ENCODE data around the gene NCS1. TPM values are rescaled to one million over a fixed set of nuclear protein-coding genes. Genes with fewer than 3 reads are reported as not detected.

NCS1 gene
- total RNA-seq, 1 donor, result 42.7 TPM

GRCh38 chr9:130194378-130194932, 22.3 kb downstream of the NCS1 start:
- no peak overlapping the region for H3K4me3 ChIP-seq (ENCODE audit: low read depth, low read length)
- TF ChIP-seq, protein P1, sequence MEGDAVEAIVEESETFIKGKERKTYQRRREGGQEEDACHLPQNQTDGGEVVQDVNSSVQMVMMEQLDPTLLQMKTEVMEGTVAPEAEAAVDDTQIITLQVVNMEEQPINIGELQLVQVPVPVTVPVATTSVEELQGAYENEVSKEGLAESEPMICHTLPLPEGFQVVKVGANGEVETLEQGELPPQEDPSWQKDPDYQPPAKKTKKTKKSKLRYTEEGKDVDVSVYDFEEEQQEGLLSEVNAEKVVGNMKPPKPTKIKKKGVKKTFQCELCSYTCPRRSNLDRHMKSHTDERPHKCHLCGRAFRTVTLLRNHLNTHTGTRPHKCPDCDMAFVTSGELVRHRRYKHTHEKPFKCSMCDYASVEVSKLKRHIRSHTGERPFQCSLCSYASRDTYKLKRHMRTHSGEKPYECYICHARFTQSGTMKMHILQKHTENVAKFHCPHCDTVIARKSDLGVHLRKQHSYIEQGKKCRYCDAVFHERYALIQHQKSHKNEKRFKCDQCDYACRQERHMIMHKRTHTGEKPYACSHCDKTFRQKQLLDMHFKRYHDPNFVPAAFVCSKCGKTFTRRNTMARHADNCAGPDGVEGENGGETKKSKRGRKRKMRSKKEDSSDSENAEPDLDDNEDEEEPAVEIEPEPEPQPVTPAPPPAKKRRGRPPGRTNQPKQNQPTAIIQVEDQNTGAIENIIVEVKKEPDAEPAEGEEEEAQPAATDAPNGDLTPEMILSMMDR (IDR thresholded peaks at IDR 0.05; ENCODE audit: insufficient read depth, low read depth, low read length), result no peak
- DNase-seq (ENCODE audit: low read depth), result no peak

DNA sequence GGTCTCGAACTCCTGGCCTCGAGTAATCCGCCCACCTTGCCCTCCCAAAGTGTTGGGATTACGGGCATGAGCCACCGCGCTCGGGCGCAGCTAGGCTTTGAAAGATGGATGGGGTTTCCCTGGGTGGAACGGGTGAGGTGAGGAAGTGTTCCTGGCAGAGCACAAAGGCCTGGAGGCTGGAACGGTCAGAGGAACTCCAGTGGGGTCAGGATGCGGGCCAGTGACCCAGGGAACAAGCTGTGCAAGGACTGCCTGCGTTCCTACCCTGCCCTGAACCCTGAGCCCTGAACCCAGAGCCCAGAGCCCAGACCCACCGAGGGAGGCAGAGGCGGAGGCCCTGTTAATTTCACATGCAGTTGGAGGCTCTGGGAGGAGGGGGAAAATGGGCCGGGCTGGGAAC, 23.4 kb downstream of the NCS1 start:
- H3K4me3 ChIP-seq (ENCODE audit: low read depth, low read length), result no peak overlapping the region
- no peak for DNase-seq (ENCODE audit: low read depth)
- TF ChIP-seq, protein P1 (IDR thresholded peaks at IDR 0.05; ENCODE audit: insufficient read depth, low read depth, low read length), result no peak

- DNase-seq (ENCODE audit: low read depth), result peak; percentile 16
- no peak overlapping the region for H3K4me3 ChIP-seq (ENCODE audit: low read depth, low read length)
- TF ChIP-seq, protein P1 (IDR thresholded peaks at IDR 0.05; ENCODE audit: insufficient read depth, low read depth, low read length), result no peak
Observed at GRCh38 chr9:130196643-130197042, 24.4 kb downstream of the NCS1 start.

- no peak overlapping the region for H3K4me3 ChIP-seq (ENCODE audit: low read depth, low read length)
- DNase-seq (ENCODE audit: low read depth), result no peak
- TF ChIP-seq, protein P1 (IDR thresholded peaks at IDR 0.05; ENCODE audit: insufficient read depth, low read depth, low read length), result no peak
Observed at GRCh38 chr9:130197386-130197785, 25.2 kb downstream of the NCS1 start.

GRCh38 chr9:130197888-130198287, 25.7 kb downstream of the NCS1 start:
- H3K4me3 ChIP-seq (ENCODE audit: low read depth, low read length), result no peak overlapping the region
- TF ChIP-seq, protein P1 (IDR thresholded peaks at IDR 0.05; ENCODE audit: insufficient read depth, low read depth, low read length), result no peak
- no peak for DNase-seq (ENCODE audit: low read depth)

DNA sequence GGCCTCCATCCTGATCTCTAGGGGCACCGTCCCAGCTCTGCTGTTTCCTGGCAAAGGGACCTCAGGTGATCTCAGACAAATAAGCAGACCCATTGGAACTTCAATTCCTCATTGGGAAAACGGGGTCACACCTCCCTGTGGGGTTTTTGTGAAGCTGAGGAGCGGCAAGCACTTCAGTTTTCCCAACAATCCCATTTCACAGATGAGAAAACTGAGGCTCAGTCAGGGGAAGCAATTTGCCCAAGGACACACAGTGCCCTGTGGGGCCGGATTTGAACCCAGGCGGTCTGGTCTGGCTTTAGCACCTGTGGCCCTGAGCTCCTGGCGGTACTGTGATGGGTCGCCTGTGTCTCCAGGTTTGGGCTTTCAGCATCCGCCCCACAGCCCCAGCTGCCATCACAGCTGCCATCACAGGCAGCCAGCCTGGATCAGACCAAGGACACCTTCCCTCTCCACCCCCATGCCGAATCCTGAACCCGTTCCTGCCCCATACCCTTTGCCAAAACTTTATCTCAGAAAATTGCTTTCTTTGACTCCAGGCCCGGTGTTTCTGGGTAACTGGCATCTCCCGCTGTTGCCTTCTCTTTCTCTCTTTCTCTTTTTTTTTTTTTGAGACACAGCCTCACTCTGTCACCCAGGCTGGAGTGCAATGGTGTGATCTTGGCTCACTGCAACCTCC, 26.4 kb downstream of the NCS1 start:
- no peak for DNase-seq (ENCODE audit: low read depth)
- TF ChIP-seq, protein P1 (IDR thresholded peaks at IDR 0.05; ENCODE audit: insufficient read depth, low read depth, low read length), result no peak
- no peak overlapping the region for H3K4me3 ChIP-seq (ENCODE audit: low read depth, low read length)
